HTR-8/SVneo (cell line): ENCODE data around the gene C6orf141.

Experiments used
- DNase-seq: peaks from one replicate; pipeline ENCODE4 v3.0.0; 2011; ENCODE audit warnings: low spot score, mixed read lengths; ENCODE audit not compliant: insufficient read length
- FAIRE-seq: peaks from 2 replicates; lab custom pipeline; 2011; peaks lifted over from hg19 to GRCh38; lab: Jason Lieb, UNC

Gene C6orf141

GRCh38 chr6:49550492-49551077 lies at the start of gene C6orf141:
Gene C6orf141 (plus strand): TSS chr6:49550668. CDS start chr6:49550793, 125 bp downstream.
- peak; percentile 64 for DNase-seq
- peak; percentile 55 for FAIRE-seq

DNA sequence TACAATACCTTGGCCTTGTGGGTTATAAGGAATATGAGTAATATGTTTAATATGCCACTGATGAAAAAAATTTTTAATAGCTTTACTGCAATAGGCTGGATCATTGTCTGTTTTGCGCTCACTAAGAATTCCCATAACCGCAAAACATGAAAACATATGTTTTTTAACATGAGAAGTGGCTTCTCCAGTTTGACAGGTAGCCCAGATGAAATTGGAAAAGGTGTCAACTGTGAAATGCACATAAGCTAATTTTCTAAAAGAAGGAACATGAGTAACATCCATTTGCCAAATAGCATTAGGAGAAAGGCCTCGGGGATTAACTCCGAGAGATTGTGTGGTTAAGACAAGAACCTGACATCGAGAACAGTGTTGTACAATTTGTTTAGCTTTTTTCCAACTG lies 45.8 kb upstream of the C6orf141 start:
- no peak for FAIRE-seq

DNA sequence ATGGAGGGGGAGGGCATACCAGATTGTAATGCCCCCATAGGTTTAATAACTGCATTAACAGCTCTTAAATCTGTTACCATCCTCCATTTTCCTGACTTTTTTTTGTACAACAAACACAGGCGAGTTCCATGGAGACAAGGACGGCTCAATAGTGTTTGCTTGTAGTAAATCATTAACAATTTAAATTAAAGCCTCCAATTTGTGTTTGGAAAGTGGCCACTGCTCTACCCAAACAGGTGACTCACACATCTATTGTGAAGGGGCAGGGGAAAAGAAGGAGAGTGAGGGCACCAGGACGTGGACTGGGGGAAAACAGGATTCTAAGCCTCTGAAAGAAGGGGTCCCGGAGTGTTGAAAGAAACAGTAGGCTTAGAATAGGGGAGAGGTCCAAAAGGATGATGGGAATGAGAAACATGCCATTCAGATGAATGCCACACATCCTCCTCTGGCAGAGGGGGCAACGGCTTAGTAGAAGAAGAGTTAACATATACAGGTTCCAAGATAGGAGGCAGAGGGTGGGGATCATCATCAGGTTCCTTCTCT lies 43.8 kb upstream of the C6orf141 start:
- FAIRE-seq, result no peak
- DNase-seq, result no peak

More for the DNA sequence above, 45.8 kb upstream of the C6orf141 start:
- no peak for DNase-seq

GRCh38 chr6:49509342-49509741 lies 41.1 kb upstream of the C6orf141 start:
- FAIRE-seq (no peak), DNase-seq (no peak)

DNA sequence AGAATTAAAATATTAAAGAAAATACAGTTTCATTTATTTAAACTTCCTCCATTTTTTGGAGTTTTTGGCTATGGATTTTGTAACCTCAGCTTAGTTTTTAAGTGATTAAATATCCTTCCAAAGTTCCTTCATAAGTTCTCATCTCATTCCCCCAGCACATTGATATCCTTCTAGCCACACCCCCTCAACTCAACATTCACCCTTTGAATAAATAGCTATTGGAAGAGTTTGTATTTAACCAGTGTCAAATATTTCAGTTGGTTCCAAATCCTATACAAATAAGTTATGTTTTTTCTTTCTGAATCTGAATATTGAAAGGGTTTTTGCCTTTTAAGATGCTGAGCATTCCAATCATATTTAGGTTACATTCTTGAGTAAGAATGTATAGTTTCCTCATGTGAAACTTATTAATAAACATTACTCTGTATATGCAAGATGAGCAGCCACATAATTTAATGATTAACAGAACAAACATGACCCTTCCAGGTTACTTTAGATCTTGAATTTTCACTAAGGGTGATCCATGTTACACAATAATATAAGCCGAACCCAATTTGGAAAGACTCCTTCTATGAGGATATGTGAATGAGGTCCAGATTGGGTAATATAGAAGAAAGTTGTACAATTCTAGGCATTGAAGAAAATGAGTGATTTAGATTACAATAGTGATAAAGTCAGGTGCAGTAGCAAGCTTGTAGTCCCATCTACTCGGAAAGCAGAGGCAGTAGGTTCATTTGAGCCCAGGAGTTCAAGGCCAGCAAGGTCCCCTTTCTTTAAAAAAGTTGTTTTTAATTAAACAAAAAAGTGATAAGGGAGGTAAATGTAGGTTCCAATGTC lies 37.1 kb upstream of the C6orf141 start:
- DNase-seq (no peak), FAIRE-seq (no peak)

DNA sequence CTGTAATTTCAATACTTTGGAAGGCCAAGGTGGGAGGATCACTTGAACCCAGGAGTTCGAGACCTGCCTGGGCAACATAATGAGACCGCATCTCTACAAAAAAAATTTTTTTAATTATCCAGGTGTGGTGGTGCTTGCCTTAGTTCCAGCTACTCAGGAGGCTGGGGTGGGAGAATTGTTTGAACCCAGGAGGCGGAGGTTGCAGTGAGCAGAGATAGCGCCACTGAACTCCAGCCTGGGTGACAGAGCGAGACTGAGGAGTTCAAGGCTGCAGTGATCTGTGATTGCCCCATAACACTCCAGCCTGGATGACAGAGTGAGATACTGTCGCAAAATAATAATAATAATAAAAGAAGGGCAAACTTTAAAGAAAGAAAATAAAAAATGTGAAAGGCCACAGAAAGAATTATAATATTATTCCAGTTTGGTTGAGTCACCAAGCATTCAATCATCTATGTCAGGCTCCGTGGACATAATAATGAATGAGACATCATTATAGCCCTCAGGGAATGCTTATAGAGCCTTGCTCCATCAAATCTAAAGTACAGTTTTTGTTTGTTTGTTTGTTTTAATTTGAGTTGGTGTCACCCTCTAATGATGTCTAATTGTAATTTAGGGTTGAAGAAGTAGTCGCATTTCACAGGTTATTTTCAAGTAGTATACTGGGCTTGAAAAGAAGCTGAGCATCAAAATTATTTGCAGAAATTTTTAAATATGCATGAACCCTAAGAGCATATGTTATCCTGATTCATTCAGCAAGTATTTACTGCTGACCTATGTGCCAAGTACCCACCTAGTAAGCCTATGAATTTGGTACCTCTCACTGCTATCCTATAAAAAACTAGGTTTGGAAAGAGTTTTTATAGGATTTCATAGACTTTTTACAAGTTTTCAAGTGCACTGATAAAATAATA lies 35.6 kb upstream of the C6orf141 start:
- FAIRE-seq (no peak), DNase-seq (no peak)

DNA sequence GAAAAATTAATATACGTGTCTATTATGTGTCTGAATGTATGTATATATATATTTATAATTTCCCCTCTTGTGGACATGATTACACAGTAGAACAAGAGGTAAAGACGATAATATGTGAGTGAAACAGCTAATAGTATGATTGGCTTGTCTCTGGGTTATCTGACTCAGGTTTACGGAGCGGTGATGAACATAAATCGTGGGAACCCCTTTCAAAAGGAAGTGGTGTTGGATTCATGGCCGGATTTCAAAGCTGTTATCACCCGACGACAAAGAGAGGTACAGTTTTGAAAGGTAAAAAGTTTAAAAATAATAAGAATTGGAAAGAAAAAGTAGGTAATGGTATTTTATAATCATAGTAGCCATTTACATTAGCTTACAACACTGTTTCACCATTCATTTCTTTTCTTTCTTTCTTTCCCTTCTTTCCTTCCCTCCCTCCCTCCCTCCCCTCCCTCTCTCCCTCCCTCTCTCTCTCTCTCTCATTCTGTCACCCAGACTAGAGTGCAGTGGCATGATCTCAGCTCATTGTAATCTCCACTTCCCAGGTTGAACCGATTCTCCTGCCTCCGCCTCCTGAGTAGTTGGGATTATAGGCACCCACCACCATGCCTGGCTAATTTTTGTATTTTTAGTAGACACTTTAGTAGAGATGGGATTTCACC lies 34.9 kb upstream of the C6orf141 start:
- FAIRE-seq (no peak), DNase-seq (peak; percentile 24)

- FAIRE-seq (no peak), DNase-seq (no peak)
Observed at GRCh38 chr6:49516147-49516505, 34.3 kb upstream of the C6orf141 start.

DNA sequence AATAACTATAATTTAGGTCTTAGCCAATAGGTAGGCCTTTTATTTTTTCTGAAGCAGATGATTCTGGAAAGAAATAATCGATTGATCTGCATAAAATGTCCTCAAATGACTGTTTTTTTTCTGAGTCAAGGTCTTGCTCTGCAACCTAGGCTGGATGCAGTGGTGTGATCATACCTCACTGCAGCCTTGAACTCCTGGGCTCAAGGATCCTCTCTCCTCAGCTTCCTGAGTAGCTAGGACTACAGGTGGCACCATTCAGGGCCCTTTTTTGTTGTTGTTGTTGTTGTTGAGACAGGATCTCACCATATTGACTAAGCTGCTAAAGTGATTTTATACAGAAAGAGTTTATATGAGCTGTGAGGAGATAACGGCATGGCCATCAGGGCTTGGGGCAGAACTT lies 32.5 kb upstream of the C6orf141 start:
- DNase-seq, result no peak
- FAIRE-seq, result no peak

- no peak for FAIRE-seq
- DNase-seq, result no peak
Observed at GRCh38 chr6:49519660-49520059, 30.8 kb upstream of the C6orf141 start.

- DNase-seq (no peak), FAIRE-seq (no peak)
Observed at GRCh38 chr6:49522710-49523593, 27.5 kb upstream of the C6orf141 start.

- no peak for FAIRE-seq
- DNase-seq, result no peak
Observed at GRCh38 chr6:49523901-49524300, 26.6 kb upstream of the C6orf141 start.

- DNase-seq, result no peak
- no peak for FAIRE-seq
Observed at GRCh38 chr6:49524541-49524940, 25.9 kb upstream of the C6orf141 start.

- DNase-seq (no peak), FAIRE-seq (no peak)
Observed at GRCh38 chr6:49526598-49526997, 23.9 kb upstream of the C6orf141 start.

GRCh38 chr6:49527320-49527719 lies 23.1 kb upstream of the C6orf141 start:
- DNase-seq (no peak), FAIRE-seq (no peak)

DNA sequence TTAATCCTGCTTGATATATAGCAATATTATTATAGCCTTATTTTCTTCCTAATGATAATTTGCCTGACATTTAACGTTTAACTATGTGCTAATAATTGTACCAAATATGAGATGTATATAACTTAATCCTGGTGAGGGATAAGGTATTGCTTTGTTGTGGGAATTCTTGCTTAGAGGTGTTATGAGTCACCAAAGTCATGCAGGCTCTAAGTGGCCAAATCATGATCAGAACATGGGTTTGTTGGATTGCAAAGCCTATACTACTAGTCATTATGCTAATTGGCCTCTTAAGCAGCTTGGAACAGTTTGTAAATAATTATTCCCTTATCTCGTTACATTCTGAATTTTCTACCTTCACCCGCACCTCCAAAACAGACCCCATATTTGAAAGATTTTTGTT lies 21.9 kb upstream of the C6orf141 start:
- no peak for FAIRE-seq
- DNase-seq, result no peak

- DNase-seq, result no peak
- no peak for FAIRE-seq
Observed at GRCh38 chr6:49530141-49530776, 20.2 kb upstream of the C6orf141 start.

DNA sequence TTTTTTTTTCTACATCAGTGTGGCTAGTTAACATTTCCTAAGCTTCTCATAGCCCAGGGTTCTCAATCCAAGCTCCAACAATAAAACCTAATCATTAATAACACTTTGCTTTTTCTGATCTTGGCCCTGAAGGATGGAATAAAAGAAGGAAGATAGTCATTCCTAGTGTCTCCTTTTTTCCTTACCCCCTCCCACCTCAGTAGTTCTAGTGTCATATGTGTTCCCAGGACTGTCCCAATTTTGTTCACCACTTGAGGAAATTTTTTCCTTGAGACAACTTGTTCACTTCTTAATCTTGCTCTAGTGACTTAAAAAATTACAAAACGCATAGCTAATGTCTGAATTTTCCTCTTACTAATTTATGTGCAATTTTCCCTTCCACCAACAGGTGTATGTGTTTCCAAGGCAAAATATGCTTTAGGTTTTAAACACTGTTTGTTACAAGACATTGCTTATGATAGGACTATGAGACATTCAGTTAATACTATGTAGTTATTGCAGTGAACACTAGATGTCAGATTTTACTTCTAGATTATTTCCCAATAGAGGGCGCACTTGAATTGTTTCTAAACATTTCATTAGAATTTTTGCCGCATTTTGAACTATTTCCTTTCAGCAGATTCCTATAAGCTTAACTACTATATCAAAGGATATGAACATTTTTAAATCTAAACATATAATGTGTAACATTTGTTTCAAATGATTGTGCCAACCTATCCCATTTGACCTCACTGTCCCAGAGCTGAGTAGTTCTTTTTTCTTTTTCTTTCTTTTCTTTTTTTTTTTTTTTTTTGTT lies 18.5 kb upstream of the C6orf141 start:
- FAIRE-seq (peak; percentile 52), DNase-seq (peak; percentile 67)
